Measurements from ENCODE around the gene SLC6A13.
"Not testable (repeated sequence)": the region's sequence is repeated elsewhere in the genome, so short reads cannot be mapped to it uniquely, and the experiment has no call there.

The SLC6A13 gene

DNA sequence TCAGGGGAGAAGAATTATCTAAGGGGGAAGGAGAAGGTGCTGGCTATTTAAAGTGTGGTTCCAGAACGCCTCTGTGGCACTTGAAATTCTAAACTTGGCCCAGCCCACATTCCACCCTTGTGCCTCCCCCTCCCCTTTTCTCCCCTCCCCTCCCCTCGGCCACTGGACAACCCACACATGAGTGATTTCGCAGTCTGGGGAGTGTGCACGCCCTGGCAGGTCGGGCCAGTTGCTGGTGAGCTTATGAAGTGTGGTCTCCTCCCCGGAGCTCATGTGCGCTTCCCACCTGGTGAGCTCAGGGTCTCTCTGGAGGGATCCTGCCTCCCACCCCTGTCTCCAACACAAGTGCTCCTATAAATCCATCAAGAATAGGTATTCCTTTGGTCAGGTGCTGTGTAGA is at the start of gene SLC6A13:
SLC6A13 (minus strand) TSS at position 20 of the 400 bp plus-strand sequence. CDS start 2,784 bp downstream, outside the sequence.
- DNase-seq, result no peak

DNA sequence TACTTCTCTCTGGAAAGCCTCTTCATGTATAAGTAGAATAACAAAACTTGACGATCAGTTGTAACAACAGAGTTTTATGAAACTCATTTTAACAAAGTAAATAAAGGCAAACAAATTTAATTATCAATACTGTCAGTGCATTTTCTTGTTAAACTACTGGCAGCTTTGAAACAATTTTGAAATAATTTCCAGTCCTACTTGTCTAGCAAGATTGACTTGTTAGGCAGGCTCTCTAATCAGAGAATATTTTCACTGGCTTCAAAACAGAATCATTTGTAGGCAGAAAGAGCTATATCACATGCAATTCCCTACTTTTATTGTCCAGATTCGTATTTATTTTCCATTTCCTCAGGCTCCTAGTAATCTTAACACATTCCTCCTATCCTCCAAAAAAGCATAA is 45.9 kb upstream of the SLC6A13 start:
- DNase-seq, result no peak

DNA sequence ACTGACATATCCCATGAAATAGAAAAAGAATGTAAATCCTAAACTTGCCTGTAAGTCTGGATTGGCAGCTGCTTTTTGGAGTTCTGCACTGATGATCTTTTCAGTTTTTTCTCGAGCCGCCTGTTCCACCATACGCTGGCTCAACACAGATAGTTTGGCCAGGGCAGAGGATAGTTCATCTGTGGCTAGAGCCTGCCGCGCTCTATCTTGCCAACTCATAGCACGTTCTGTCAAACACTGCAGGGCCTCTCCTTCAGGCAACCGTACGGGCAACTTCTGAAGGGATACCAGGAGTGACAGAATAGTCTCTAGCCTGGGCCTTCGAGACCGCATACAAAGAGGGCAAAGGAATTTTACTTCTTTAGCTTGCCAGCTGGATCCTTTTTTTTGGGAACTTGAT is 44.8 kb upstream of the SLC6A13 start:
- no peak for DNase-seq

DNA sequence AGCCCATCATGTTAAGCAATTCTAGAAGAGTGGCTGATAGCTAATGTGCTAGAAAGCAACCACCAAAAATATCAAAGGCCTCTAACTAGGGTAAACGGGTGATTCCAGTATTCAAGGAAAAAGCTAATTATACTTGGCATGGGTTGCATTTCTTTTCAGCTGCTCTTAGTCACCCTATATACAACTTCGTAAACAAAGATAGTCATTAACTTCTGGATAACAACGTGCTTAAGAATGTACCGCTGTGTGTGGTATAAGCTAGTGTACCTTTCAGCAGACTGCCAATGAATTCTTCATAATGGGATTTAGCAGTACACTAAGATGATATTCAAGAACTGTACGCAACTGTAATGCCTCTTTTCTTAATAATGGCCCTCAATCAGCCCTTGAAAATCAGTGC is 42.2 kb upstream of the SLC6A13 start:
- no peak for DNase-seq

DNA sequence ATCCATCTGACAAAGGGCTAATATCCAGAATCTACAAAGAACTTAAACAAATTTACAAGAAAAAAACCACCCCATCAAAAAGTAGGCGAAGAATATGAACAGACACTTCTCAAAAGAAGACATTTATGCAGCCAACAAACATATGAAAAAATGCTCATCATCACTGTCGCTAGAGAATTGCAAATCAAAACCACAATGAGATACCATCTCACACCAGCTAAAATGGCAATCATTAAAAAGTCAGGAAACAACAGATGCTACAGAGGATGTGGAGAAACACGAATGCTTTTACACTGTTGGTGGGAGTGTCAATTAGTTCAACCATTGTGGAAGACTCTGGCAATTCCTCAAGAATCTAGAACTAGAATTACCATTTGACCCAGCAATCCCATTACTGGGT is 40.1 kb upstream of the SLC6A13 start:
- DNase-seq, result not testable (repeated sequence)

DNA sequence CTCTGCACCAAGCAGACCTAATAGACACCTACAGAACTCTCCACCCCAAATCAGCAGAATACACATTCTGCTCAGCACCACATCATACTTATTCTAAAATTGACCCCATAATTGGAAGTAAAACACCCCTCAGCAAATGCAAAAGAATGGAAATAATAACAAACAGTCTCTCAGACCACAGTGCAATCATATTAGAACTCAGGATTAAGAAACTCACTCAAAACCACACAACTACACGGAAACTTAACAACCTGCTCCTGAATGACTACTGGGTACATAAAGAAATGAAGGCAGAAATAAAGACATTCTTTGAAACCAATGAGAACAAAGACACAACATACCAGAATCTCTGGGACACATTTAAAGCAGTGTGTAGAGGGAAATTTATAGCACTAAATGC is 37.5 kb upstream of the SLC6A13 start:
- DNase-seq, result not testable (repeated sequence)

DNA sequence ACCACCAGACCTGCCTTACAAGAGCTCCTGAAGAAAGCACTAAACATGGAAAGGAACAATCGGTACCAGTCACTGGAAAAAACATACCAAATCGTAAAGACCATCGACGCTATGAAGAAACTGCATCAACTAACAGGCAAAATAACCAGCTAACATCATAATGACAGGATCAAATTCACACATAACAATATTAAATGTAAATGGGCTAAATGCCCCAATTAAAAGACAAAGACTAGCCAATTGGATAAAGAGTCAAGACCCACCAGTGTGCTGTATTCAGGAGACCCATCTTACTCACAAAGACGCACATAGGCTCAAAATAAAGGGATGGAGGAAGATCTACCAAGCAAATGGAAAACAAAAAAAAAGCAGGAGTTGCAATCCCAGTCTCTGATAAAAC is 36.9 kb upstream of the SLC6A13 start:
- not testable (repeated sequence) for DNase-seq

DNA sequence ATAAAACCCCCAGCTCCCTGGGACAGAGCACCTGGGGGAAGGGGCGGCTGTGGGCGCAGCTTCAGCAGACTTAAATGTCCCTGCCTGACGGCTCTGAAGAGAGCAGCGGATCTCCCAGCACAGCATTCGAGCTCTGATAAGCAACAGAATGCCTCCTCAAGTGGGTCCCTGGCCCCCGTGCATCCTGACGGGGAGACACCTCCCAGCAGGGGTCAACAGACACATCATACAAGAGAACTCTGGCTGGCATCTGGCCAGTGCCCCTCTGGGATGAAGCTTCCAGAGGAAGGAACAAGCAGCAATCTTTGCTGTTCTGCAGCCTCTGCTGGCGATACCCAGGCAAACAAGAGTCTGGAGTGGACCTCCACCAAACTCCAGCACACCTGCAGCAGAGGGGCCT is 35.4 kb upstream of the SLC6A13 start:
- DNase-seq, result not testable (repeated sequence)

DNA sequence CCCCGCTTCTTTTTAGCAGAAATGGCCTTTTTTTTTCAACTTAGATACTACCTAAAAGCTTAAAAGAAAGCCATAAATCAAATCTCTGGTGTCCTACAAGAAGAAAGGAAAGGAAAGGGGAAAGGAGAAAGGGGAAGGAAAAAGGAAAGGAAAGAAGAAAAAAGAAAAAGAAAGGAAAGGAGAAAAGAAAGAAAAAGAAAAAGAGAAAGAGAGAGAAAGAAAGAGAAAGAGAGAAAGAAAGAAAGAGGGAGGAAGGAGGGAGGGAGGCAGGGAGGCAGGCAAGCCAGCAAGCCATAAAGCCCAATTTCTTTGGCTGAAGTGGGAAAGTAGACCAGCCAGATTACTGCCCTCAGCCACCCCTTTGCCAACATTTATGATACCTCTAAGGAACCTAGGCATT is 32.5 kb upstream of the SLC6A13 start:
- DNase-seq, result no peak

DNA sequence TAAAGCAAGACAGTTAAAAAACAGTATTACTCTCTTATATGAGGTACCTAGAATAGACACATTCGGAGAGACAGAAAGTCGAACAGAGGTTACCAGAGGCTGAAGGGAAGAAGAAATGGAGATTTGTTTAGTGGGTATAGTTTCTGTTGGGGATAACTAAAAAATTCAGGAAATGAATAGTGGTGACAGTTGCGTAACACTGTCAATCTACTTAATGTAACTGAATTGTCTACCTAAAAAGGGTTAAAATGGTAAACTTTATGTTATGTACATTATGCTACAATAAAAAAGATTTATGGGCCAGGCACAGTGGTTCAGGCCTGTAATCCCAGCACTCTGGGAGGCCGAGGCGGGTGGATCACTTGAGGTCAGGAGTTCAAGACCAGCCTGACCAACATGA is 30.6 kb upstream of the SLC6A13 start:
- DNase-seq, result no peak

DNA sequence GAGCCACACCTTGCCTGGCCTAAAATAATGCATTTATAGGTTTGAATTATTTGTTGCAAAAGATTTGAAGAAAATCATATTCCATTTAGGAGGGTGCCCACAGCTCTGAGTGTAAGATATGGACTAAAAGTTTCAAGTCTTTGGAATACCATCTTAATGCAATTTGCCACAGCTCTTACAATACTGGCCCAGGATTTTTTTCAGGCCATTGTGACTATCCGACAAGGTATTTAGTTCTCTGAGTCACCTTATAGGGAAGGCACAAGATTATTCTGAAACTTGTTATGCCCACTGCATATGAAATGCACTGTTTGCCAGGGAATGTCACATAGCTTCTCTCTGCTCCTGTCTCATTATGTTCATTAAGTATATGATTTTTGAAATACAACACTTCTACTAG is 29.6 kb upstream of the SLC6A13 start:
- no peak for DNase-seq

DNA sequence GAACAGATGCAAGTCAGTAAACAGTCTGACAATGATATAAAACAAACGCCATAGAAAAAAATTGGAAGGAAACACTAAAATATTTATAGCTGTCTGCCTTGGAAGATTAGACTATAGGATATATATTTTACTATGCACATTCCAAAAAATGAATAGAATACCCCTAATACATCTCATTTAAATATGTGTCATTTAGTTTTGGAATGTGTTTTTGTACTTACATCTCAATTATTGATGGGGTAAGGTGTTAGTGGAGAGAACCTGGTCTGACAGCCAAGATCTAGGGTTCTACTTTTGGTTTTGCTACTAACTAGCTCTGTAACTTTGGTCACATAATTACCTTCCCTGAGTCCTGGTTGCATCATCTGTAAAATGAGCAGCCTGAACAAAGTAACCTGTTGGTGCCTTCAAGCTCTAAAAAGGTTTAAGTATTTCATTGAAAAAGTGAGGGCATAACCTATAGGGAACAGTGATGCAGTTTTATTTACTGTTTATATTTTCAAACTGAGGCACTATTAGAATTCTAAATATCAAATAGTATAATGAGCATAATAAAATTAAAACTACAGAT is 28.6 kb upstream of the SLC6A13 start:
- DNase-seq, result no peak

DNA sequence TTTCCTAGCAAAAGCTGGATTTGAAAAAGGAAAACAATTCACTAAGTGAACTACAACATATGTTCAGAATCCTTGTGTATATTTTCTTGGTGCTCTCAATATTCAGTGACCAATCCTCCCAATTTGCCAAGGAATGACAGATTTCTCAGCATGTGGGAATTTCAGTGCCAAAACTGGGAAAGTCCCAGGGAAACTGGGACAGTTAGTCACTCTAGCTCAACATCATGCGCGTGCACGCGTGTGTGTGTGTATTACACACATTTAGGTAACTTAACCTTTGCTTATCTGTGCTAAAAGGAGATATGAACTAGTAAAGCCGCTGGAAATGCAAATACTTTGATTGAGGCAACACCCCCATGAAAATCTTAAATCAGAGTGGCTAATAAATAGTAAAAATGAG is 26.1 kb upstream of the SLC6A13 start:
- peak; percentile 4 for DNase-seq

DNA sequence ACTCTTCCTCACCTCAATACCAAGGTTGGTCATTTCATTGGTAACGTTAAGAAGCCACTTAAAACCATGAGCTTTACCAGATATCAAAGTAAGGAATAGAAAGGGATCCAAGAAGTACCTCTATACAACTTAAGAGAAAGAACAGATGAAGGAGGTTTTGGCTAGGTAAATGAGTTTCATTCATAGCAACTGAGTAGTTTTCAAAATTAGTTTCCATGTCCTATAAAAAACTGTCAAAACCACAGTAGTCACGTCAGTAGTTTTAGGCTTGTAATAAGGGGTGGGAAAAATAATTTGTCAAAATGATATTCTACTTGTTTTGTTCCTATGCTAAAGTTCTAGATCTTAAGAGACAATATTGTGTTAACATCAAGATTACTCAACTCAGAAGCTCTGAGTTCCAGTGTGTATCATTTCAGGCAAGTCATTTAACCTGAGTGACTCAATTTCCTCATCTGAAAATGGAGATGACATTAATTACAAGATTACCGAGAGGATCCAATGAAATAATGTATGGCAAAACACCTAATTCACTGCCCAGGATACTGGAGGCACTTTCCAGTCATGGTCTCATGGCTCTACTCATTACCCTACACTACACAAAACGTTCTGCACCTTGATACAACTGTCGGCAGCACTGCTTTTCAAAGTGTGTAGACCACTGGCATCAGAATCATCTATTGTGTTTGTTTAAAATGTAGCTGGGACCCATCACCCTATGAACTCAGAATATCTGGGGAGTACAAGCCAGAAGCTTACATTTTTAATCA is 24.1 kb upstream of the SLC6A13 start:
- no peak for DNase-seq

DNA sequence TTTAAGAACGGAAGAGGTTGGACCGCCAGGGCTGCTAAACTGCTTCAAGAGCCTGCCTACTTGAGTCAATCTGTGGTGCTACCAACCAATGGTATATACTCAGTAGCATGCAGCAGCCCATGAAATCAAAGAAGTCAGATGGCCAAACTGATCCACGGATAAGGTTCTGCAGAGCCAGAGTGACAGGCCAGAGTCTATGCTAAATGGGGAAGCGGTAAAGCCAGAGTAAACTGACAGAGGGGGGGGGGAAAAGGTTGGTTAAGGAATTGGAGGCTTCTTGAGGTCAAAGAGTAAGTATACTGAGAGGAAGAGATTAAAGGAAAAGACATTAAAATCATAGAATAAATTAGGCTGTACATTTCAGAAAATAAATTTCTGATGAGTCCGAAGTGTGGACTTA is 15.4 kb upstream of the SLC6A13 start:
- DNase-seq, result no peak

DNA sequence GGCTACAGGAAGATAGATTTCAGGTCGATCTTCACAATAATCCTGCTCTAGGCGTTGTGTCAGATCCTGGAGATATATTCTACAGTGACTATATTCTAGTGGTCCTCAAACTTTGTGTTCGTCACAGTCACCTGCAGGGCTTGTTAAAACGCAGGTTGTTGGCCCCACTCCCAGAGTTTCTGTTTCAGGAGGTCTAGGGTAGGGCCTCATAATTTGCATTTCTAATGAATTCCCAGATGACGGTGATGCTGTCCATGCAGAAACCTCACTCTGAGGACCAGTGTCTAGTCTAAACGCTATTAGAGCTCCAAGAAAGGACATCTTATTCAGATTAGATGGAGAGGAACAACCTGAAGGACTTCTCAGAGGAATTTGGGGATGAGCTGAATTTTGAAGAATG is 13.2 kb upstream of the SLC6A13 start:
- no peak for DNase-seq

DNA sequence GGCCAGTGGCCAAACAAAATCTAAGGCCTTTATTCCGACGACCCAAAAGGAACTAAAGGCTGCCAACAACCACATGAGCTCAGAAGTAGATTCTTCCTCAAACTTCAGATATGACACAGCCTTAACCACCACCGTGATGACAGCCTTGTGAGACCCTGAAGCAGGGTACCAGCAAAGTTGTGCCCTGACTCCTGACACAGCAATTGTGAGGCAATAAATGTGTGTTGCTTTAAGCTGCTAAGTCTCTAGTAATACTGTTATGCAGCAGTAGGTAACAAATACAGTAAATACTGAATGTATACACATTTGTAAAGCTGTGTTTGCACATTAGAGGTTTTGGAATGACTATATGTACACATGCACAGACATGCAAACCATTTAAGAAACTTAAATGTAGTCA is 10.7 kb upstream of the SLC6A13 start:
- no peak for DNase-seq

DNA sequence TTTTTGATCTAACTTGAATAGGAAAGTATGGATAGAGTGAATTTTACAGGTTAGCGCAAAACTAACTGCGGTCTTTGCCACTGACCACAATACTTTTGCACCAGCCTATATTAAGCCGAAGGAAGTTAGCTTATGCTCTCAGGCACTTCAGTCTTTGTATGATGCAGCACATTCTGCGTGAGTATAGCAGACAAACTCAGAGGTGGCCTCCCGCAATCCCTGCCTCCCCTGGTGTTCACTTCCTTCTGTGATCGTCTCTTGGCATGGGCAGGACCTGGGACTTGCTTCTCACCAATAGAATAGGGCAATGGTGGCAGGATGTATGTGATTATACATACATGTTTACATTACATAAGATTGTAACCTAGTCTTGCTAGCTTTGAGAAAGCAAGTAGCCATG is 10.3 kb upstream of the SLC6A13 start:
- DNase-seq, result no peak

DNA sequence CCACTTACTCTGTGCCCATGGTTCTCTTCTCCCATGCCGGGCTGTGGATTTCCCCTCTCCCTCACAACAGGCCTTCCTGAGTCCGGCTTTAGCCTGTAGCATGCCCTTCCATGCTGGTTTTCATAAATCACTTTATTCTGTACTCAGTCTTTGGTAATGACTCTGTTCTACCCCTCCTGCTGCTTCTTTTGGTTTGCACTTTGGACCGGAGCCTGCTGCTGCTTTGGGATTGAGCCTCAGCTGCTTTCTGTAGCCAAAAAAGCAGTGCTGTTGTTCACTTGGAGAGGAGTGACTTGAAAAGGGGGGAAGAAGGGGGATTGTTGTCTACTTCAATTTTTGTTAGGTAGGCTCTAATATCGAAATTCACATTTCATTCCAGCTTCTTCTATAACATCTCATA is 8.5 kb upstream of the SLC6A13 start:
- DNase-seq, result peak; percentile 45

DNA sequence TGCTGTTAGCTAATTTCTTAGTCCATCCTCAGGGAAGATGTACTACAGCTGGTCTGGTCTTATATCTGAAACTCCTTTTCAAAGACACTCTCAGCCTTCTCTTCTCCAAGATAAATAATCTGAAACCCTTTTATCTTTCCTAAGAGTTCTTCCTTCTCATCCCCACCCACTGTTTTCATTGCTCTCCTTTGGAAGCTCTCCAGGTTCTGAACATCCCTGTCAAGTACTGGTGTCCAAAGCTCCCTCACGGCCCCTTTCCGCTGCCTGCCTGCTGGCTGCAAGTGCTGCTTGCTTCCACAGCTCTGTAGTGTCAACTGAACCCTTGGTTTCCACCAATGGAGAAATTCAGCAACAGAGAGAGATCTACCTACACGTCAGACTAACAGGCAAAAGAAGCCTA is 6.6 kb upstream of the SLC6A13 start:
- DNase-seq, result no peak

DNA sequence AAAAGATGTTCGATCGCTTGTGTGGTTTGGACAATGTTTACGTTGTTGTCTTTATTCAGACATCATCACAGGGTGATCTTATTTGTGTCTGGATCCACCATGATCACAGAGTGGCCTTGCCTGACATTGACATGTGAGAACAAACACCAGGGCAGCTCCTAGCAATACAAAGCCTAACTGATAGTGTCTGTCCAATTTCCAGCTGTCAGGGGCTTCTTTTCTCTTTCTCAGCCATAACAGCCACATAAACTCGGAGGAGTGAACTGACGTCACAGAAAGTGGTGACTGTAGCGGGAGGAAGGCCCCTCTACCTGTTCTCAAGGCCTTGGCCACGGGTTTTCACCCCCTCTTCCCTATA is 5.8 kb upstream of the SLC6A13 start:
- DNase-seq, result no peak

DNA sequence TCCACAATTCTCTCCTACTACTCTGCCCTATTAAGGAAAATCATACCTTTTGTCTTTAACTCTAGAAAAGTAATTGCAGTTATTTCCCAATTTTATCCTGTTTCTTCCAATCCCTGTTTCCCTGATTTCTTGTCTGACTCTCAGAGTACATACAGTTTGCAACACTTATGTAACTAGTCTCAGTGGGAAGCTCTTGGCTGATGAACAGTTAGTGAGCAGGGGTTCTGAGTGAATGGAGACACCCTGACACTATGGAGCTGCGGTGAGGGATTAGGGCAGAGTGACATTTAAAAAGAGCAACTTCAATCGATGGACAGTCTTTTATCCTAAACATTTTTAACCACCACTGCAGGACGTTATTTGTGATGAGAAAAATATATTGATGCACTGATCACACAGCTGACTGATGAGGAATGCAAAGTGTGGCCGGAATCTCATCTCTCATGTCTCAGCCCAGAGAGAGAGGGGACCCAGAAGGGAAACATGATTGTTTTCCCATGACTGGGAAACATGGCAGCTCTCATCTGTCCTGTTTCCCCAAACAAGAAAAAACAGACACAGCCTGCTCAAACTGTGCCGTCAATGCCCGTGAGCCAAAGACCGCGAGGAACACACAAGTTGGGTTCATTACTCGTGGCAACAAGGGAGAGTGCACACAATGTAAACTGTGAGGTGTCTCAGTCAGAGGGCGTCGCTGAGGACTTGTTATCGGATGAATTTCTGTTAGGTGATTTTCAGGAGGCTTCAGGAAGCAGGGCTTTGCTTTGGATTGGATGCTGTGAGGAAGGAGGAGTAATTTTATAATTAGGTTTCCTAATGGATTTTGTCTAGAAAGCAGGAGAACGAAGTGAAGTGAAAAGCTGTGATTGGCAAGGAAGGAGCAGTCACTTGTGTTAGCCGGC is 5.2 kb upstream of the SLC6A13 start:
- DNase-seq, result peak; percentile 21

DNA sequence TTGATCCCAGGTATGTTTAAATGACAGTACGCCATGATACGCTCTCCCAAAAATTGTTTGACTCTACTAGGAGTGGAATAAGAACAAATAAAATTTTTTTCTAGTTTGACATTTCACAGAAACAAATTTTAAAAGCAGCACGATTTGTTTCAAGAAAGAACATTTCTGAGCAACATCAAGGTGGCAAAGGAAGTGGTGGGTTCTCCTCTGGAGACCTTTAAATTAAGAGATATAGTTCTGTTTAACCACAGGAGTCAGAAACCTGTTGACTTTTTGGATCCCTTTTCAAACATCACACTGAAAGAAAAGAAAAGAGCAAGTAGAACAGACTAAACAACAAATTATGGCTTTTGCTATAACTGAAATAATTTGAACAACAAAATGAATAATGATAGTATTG is 2.5 kb upstream of the SLC6A13 start:
- no peak for DNase-seq

DNA sequence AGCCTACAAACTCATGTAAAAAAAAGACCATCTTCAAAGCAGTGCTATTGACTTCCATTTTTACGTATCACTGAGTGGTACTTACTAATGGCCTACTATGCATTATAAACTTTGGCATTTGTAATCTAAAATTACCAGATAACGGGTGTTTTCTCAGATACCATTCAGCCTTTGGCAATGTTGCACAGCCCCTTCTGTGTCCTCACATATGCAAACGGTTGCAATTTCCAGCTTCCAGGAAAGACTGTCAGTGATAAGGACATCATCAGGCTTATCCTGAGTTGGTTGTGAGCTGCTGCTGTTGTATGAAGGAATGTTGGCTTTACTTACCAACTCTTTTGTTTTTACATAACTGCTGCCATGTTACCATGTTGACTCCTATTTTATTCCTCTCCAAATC is 1.6 kb upstream of the SLC6A13 start:
- no peak for DNase-seq

All from midbrain (tissue), 1 donor.